Transverse colon (tissue), 4 donors: ENCODE results near the gene CASTOR1. TPM values are rescaled to one million over a fixed set of nuclear protein-coding genes. Genes with fewer than 3 reads are reported as not detected.

Experiments
- DNase-seq: peaks from one replicate; pipeline ENCODE4 v3.0.0-alpha.2; 2019
- H3K27ac ChIP-seq, 4 donors: fragments of 200-600 bp; sonication (generic); 2 replicates each; pipeline ENCODE4 v1.5.1; 2016 to 2018; ENCODE audit warnings: inconsistent platforms in 4 of 4
- H3K27me3 ChIP-seq: fragments of 200-600 bp; sonication (generic); 2 replicates; pipeline ENCODE4 v1.5.1; 2017; ENCODE audit warnings: inconsistent platforms
- H3K36me3 ChIP-seq, 4 donors: fragments of 200-600 bp; sonication (generic); 2 replicates each; pipeline ENCODE4 v1.5.1; 2017 to 2019; ENCODE audit warnings: inconsistent platforms in 4 of 4
- H3K4me1 ChIP-seq, 4 donors: fragments of 200-600 bp; sonication (generic); 2 replicates each; pipeline ENCODE4 v1.5.1; 2017 to 2020; ENCODE audit warnings: inconsistent platforms in 4 of 4
- H3K4me3 ChIP-seq, 4 donors: fragments of 200-600 bp; sonication (generic); 1 replicate in 1 of 4; 2 replicates in 3 of 4; pipeline versions ENCODE4 v1.5.1 to v1.6.1; 2017 to 2019; ENCODE audit warnings: inconsistent platforms in 4 of 4
- H3K9me3 ChIP-seq, 2 donors: fragments of 200-600 bp; sonication (generic); 2 replicates each; pipeline ENCODE4 v1.5.1; 2017 to 2019; ENCODE audit warnings: inconsistent platforms in 2 of 2
- CTCF ChIP-seq, 5 experiments: fragments of 200-600 bp in 3 of 5; fragments of 450-650 bp in 2 of 5; sonication (generic) in 3 of 5; IDR thresholded peaks; 1 replicate in 2 of 5; 2 replicates in 3 of 5; pipeline ENCODE4 v1.5.1; 2016 to 2017; ENCODE audit warnings: antibody characterized with exemption in 5 of 5, inconsistent platforms in 3 of 5, mild to moderate bottlenecking in 2 of 5, moderate library complexity in 1 of 5
- EP300 ChIP-seq: sonication (generic); formaldehyde crosslinking; IDR thresholded peaks from one replicate; pipeline ENCODE4 v1.6.1; 2017; ENCODE audit warnings: antibody characterized with exemption, low read depth
- POLR2A ChIP-seq: fragments of 450-650 bp; IDR thresholded peaks from one replicate; pipeline ENCODE4 v1.6.1; 2016; ENCODE audit warnings: antibody characterized with exemption, mild to moderate bottlenecking, moderate library complexity
- POLR2AphosphoS5 ChIP-seq, 3 donors: sonication (generic); formaldehyde crosslinking; IDR thresholded peaks; one replicate each; pipeline ENCODE4 v1.6.1; 2016; ENCODE audit warnings: antibody characterized with exemption in 3 of 3
- WGBS, 2 donors: methylation state at CpG; one replicate each; pipeline ENCODE4 v1.1.5; 2018; ENCODE audit warnings: low coverage in 1 of 2; 5-methylcytosine and 5-hydroxymethylcytosine counted together
- in situ Hi-C, 4 donors: fragments of 200-750 bp; cut with MboI; loops; one replicate each; pipeline versions ENCODE4 v1.15.0 to v1.15.1; 2017; ENCODE audit warnings: low sequenced_read_pairs in 3 of 4, low pct_ligation_motif_present in 1 of 4, low pct_unique_long_range_greater_than_20kb in 1 of 4
- intact Hi-C: fragments of 100-400 bp; cut with DNase I; formaldehyde crosslinking; loops from one replicate; pipeline ENCODE4 v1.15.1; 2023; ENCODE audit warnings: low total_unique reads
- total RNA-seq, 4 donors: library from RNA; depleted of rRNA; stranded (reverse); fragments of >200 nt; gene quantifications; one replicate each; pipeline ENCODE4 v1.1.0, GENCODE V29; 2016

Gene CASTOR1
- total RNA-seq, 4 donors from 2014 or later: 5.6 to 6.8 TPM; not detected in 2

- Histone ChIP-seq H3K27me3 (no peaks in the 10 kb centered on the region), H3K36me3 (peaks cover 0 to 35% (median 15%) of the 10 kb centered on the region in 4 donors), H3K4me1 (peaks cover 27 to 41% (median 34%) of the 10 kb centered on the region in 4 donors), H3K27ac (peak overlapping the region; percentile 89 to 93 (median 90)), H3K9me3 (no peaks in the 10 kb centered on the region), H3K4me3 (no peak overlapping the region)
- intact Hi-C loops: no loop called here
- in situ Hi-C loops: loop anchor here in 1 of 4 donors (25.0 kb wide), 1 partner anchor 96 kb away; the partner anchor contains the start of genes RNF215 and SEC14L2
- TF ChIP-seq CTCF (IDR thresholded peaks at IDR 0.05) (no peak), EP300 (peak; percentile 95), POLR2AphosphoS5 (IDR thresholded peaks at IDR 0.05) (peak; percentile 81 to 89 (median 86)), POLR2A (no peak)
- DNase-seq: peak; percentile 74
- 74% methylated on average over 12 of the region's 13 CpGs; no CpG with 5 or more reads in 1 of the 2 donors for WGBS, 2 donors
Observed at GRCh38 chr22:30291058-30291892, 2.0 kb upstream of the CASTOR1 start.

DNA sequence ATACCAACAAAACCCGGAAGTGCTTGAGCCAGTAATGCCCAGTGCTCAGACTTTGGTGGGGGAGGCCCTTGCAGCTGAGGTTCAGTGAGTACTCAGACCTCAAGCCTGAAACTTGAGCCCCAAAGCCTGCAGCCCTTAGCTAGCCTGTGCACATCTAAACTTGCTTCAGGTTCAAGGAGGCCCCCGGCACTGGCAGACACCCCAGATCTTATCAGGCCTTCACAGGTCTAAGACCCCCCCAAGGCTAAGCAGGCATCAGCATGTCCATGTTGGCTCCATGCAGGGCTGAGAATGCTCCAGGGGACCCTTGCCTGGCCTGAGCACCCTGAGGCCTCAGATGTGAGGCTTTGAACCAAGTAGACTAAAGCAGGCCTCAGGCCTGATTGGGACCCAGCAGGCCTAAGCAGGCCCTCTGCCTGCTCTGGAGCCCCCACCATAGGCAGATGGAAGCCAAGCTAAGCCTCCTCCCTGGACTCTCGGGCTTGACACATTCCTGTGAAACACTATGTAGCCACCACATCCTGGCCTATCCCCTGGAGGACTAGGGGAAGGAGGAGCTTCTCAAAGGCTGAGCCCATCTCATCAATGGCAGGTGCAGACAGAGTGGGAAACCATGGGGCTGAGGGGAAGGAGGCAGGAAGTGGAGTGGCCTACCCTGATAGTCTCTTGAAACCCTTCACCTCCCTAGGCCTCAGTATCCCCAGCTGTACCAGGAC, 1.2 kb upstream of the CASTOR1 start:
- intact Hi-C loops (no loop called here), in situ Hi-C loops (loop anchor here in 1 of 4 donors (25.0 kb wide), 1 partner anchor 97 kb away; the partner anchor contains the start of genes RNF215 and SEC14L2)
- H3K4me3 ChIP-seq: peak overlapping the region in 1 of 4 donors; percentile 80
- H3K27ac ChIP-seq: peak overlapping the region; percentile 89 to 93 (median 90)
- TF ChIP-seq POLR2AphosphoS5 (IDR thresholded peaks at IDR 0.05) (no peak), CTCF (IDR thresholded peaks at IDR 0.05) (no peak), POLR2A (no peak), EP300 (no peak)
- H3K4me1 ChIP-seq: peaks cover 27 to 41% (median 34%) of the 10 kb centered on the region in 4 donors
- no peak for DNase-seq
- H3K27me3 ChIP-seq: no peaks in the 10 kb centered on the region
- H3K9me3 ChIP-seq: no peaks in the 10 kb centered on the region
- peaks cover 0 to 33% (median 15%) of the 10 kb centered on the region in 4 donors for H3K36me3 ChIP-seq
- WGBS, 2 donors: 80% methylated on average over 1 of the region's 3 CpGs; no CpG with 5 or more reads in 1 of the 2 donors

- in situ Hi-C loops (loop anchor here in 2 of 4 donors (10.0 to 25.0 kb wide), 2 partner anchors 95 to 97 kb away; partner anchors contain the start of genes RNF215 (in 2 of the 2) and SEC14L2 (in 1 of the 2)), intact Hi-C loops (loop anchor here (2.0 kb wide), 2 partner anchors 37 to 67 kb away; partner anchors contain the start of genes CCDC157, SF3A1 and TBC1D10A)
- TF ChIP-seq EP300 (no peak), POLR2AphosphoS5 (IDR thresholded peaks at IDR 0.05) (no peak)
- Histone ChIP-seq H3K27me3 (no peaks in the 10 kb centered on the region), H3K27ac (peak overlapping the region; percentile 89 to 93 (median 90)), H3K4me1 (peaks cover 27 to 41% (median 34%) of the 10 kb centered on the region in 4 donors), H3K4me3 (peak overlapping the region in 3 of 4 donors; percentile 76 to 81 (median 80)), H3K9me3 (no peaks in the 10 kb centered on the region), H3K36me3 (peaks cover 0 to 27% (median 15%) of the 10 kb centered on the region in 4 donors)
- no peak for DNase-seq
- WGBS, 2 donors: 23% methylated on average over 11 of the region's 12 CpGs; no CpG with 5 or more reads in 1 of the 2 donors
Observed at GRCh38 chr22:30289980-30290313, 642 bp upstream of the CASTOR1 start.

- in situ Hi-C loops (loop anchor here in 2 of 4 donors (10.0 to 25.0 kb wide), 2 partner anchors 96 to 99 kb away; partner anchors contain the start of genes RNF215 (in 2 of the 2) and SEC14L2 (in 1 of the 2)), intact Hi-C loops (loop anchor here (1.0 to 2.0 kb wide), 3 partner anchors 38 to 99 kb away; partner anchors contain the start of genes CCDC157, RNF215, SF3A1 and TBC1D10A)
- Histone ChIP-seq H3K36me3 (peaks cover 0 to 14% (median 9%) of the 10 kb centered on the region in 4 donors), H3K4me3 (peak overlapping the region; percentile 55 to 81 (median 78)), H3K27ac (peak overlapping the region; percentile 89 to 93 (median 90)), H3K4me1 (peaks cover 27 to 41% (median 34%) of the 10 kb centered on the region in 4 donors), H3K27me3 (no peaks in the 10 kb centered on the region), H3K9me3 (no peaks in the 10 kb centered on the region)
- TF ChIP-seq EP300 (no peak), POLR2A (peak; percentile 2)
- WGBS, 2 donors: 16% methylated on average over 27 of the region's 27 CpGs; no CpG with 5 or more reads in 1 of the 2 donors
- no peak for DNase-seq
Observed at GRCh38 chr22:30288419-30289140, 725 bp downstream of the CASTOR1 start.
